A549 (cell line): ENCODE results near the gene GRIP1. TPM values are rescaled to one million over a fixed set of nuclear protein-coding genes. Genes with fewer than 3 reads are reported as not detected.

ENCODE experiments used
- ATAC-seq, 2 experiments: fragments of 200-7000 bp in 1 of 2; fragments of >200 bp in 1 of 2; cut with Nextera tagmentation in 1 of 2; cut with Tn5 transposase in 1 of 2; 3 replicates each; pipeline versions ENCODE4 v1.8.0 to v1.9.1; 2018 to 2020; ENCODE audit warnings: mild to moderate bottlenecking in 1 of 2, moderate library complexity in 1 of 2
- CTCF ChIA-PET: fragments of 300-600 bp; sonication (Branson Sonifier 250); formaldehyde crosslinking; extraction: SDS; loops from one replicate; lab custom pipeline; 2021; ENCODE audit warnings: antibody characterized with exemption, inconsistent platforms; lab: Yijun Ruan, JAX
- POLR2A ChIA-PET: fragments of 350-600 bp; formaldehyde crosslinking; extraction: SDS; loops from one replicate; lab custom pipeline; 2021; ENCODE audit warnings: antibody characterized with exemption, inconsistent platforms; lab: Yijun Ruan, JAX
- DNase-seq, 2 experiments: peaks; one replicate each; pipeline versions ENCODE4 v3.0.0 to v3.0.0-alpha.2; 2011 to 2016; ENCODE audit warnings: low read depth in 1 of 2, low spot score in 1 of 2
- FAIRE-seq: peaks from 2 replicates; lab custom pipeline; 2011; peaks lifted over from hg19 to GRCh38; lab: Jason Lieb, UNC
- H3K27ac ChIP-seq, 2 experiments: fragments of >200 bp; sonication (Bioruptor Twin); formaldehyde crosslinking; 3 replicates each; pipeline ENCODE4 v1.5.1; 2016 to 2017
- H3K4me1 ChIP-seq: fragments of >200 bp; sonication (Bioruptor Twin); formaldehyde crosslinking; 3 replicates; pipeline ENCODE4 v1.6.1; 2016
- H3K4me2 ChIP-seq: fragments of >200 bp; sonication (Bioruptor Twin); formaldehyde crosslinking; 3 replicates; pipeline ENCODE4 v1.6.1; 2016
- H3K4me3 ChIP-seq: fragments of >200 bp; sonication (Bioruptor Twin); formaldehyde crosslinking; 3 replicates; pipeline ENCODE4 v1.5.1; 2016
- H3K9me3 ChIP-seq: fragments of >200 bp; sonication (Bioruptor Twin); formaldehyde crosslinking; 3 replicates; pipeline ENCODE4 v1.6.1; 2016
- ATOH8 ChIP-seq: fragments of 250-450 bp; sonication (Bioruptor Pico); IDR thresholded peaks from 2 replicates; pipeline ENCODE4 v1.5.0; 2020; ENCODE audit warnings: low read depth, mild to moderate bottlenecking, moderate library complexity
- EHF ChIP-seq: fragments of 250-450 bp; sonication (Bioruptor Pico); IDR thresholded peaks from 2 replicates; pipeline ENCODE4 v1.5.0; 2020; ENCODE audit warnings: mild to moderate bottlenecking
- ELK1 ChIP-seq: fragments of 150-350 bp; IDR thresholded peaks from 2 replicates; pipeline ENCODE4 v1.6.1; 2014; ENCODE audit warnings: low read depth, mild to moderate bottlenecking, low read length
- FOSL2 ChIP-seq, 2 experiments: fragments of 450-650 bp in 1 of 2; fragments of >200 bp in 1 of 2; sonication (Bioruptor Twin) in 1 of 2; formaldehyde crosslinking; IDR thresholded peaks; 2 replicates each; pipeline versions ENCODE4 v1.5.0 to v1.6.1; 2016 to 2020; ENCODE audit warnings: mild to moderate bottlenecking in 1 of 2, moderate library complexity in 1 of 2
- HMGXB4 ChIP-seq: fragments of 250-450 bp; sonication (Bioruptor Pico); IDR thresholded peaks from 2 replicates; pipeline ENCODE4 v1.5.0; 2021; ENCODE audit warnings: mild to moderate bottlenecking, moderate library complexity, borderline replicate concordance
- HOXA7 ChIP-seq: fragments of 250-450 bp; sonication (Bioruptor Pico); IDR thresholded peaks from 2 replicates; pipeline ENCODE4 v1.5.0; 2020; ENCODE audit warnings: mild to moderate bottlenecking, moderate library complexity
- HOXB13 ChIP-seq: fragments of 250-450 bp; sonication (Bioruptor Pico); IDR thresholded peaks from 2 replicates; pipeline ENCODE4 v1.5.0; 2020; ENCODE audit warnings: low read depth, mild to moderate bottlenecking, moderate library complexity
- JUN ChIP-seq, 2 experiments: fragments of >200 bp; sonication (Bioruptor Twin); formaldehyde crosslinking; IDR thresholded peaks; 2 replicates in 1 of 2; 3 replicates in 1 of 2; pipeline ENCODE4 v1.6.1; 2016 to 2017
- JUNB ChIP-seq: fragments of >200 bp; sonication (Bioruptor Twin); formaldehyde crosslinking; IDR thresholded peaks from 2 replicates; pipeline ENCODE4 v1.6.1; 2016
- KDM1A ChIP-seq: fragments of 200-600 bp; sonication (generic); IDR thresholded peaks from 2 replicates; pipeline ENCODE4 v1.6.1; 2016; ENCODE audit warnings: low read depth, mild to moderate bottlenecking
- MAFK ChIP-seq: fragments of 450-650 bp; IDR thresholded peaks from 2 replicates; pipeline ENCODE4 v1.6.1; 2014; ENCODE audit not compliant: partially characterized antibody
- NFE2L2 ChIP-seq: fragments of 150-350 bp; conservative IDR thresholded peaks from 2 replicates; pipeline ENCODE4 v1.6.1; 2014; ENCODE audit warnings: low read length
- NPAS2 ChIP-seq: fragments of 250-450 bp; sonication (Bioruptor Pico); IDR thresholded peaks from 2 replicates; pipeline ENCODE4 v1.8.0; 2022; ENCODE audit warnings: mild to moderate bottlenecking, moderate library complexity, borderline replicate concordance
- NR3C1 ChIP-seq: fragments of >200 bp; sonication (Bioruptor Twin); formaldehyde crosslinking; IDR thresholded peaks from 3 replicates; pipeline ENCODE4 v1.6.1; 2017
- PHF8 ChIP-seq: fragments of 200-600 bp; sonication (generic); IDR thresholded peaks from 2 replicates; pipeline ENCODE4 v1.6.1; 2016; ENCODE audit warnings: low read depth, mild to moderate bottlenecking, antibody characterized with exemption, moderate library complexity, borderline replicate concordance
- POLR2AphosphoS2 ChIP-seq: conservative IDR thresholded peaks from 2 replicates; pipeline ENCODE4 v1.6.1; 2012; ENCODE audit warnings: low read length, improper control_type of control experiment, inconsistent platforms
- RAD21 ChIP-seq, 2 experiments: fragments of >200 bp in 1 of 2; sonication (Bioruptor Twin) in 1 of 2; formaldehyde crosslinking in 1 of 2; IDR thresholded peaks in 1 of 2; conservative IDR thresholded peaks in 1 of 2; 2 replicates in 1 of 2; 3 replicates in 1 of 2; pipeline ENCODE4 v1.6.1; 2012 to 2018; ENCODE audit warnings: inconsistent platforms in 1 of 2
- RARB ChIP-seq: fragments of 250-450 bp; sonication (Bioruptor Pico); IDR thresholded peaks from 2 replicates; pipeline ENCODE4 v1.8.0; 2021; ENCODE audit warnings: mild to moderate bottlenecking, moderate library complexity
- REST ChIP-seq: fragments of 200-600 bp; sonication (generic); IDR thresholded peaks from 2 replicates; pipeline ENCODE4 v1.6.1; 2016; ENCODE audit warnings: antibody characterized with exemption, mild to moderate bottlenecking, moderate library complexity
- RFX5 ChIP-seq: fragments of 450-650 bp; IDR thresholded peaks from 2 replicates; pipeline ENCODE4 v1.7.1; 2014; ENCODE audit warnings: antibody characterized with exemption, mild to moderate bottlenecking, moderate library complexity
- SREBF2 ChIP-seq: fragments of 450-650 bp; IDR thresholded peaks from 2 replicates; pipeline ENCODE4 v1.6.1; 2014; ENCODE audit warnings: mild to moderate bottlenecking, moderate library complexity
- TP53 ChIP-seq: fragments of 250-450 bp; sonication (Bioruptor Pico); IDR thresholded peaks from 2 replicates; pipeline ENCODE4 v1.5.0; 2021; ENCODE audit warnings: mild to moderate bottlenecking, moderate library complexity
- USF2 ChIP-seq: fragments of 450-650 bp; IDR thresholded peaks from 2 replicates; pipeline ENCODE4 v1.6.1; 2014; ENCODE audit warnings: antibody characterized with exemption
- ZSCAN20 ChIP-seq: fragments of 250-450 bp; sonication (Bioruptor Pico); IDR thresholded peaks from 2 replicates; pipeline ENCODE4 v1.8.0; 2022; ENCODE audit warnings: mild to moderate bottlenecking, moderate library complexity
- WGBS: methylation state at CpG from one replicate; pipeline ENCODE4 v1.1.6; 2017; ENCODE audit errors: missing lambda C conversion rate; 5-methylcytosine and 5-hydroxymethylcytosine counted together
- polyA plus RNA-seq, 4 experiments: library from polyadenylated mRNA; depleted of rRNA in 3 of 4; stranded (reverse); fragments of >200 nt; fragmentation: RNase III in 1 of 4; extraction: RNeasy Plus Mini Kit Qiagen cat#74134 plus additional on column Dnase treatment in 1 of 4; gene quantifications; 2 replicates in 3 of 4; 3 replicates in 1 of 4; pipeline ENCODE4 v1.2.3, GENCODE V29; 2011 to 2017

Gene GRIP1
- polyA plus RNA-seq, 2 of the 4 experiments (the other 2 are of a cell fraction) = 4.6 to 5.8 TPM

- TF ChIP-seq USF2 (no peak), RAD21 (conservative IDR thresholded peaks at IDR 0.05 in 1 of 2, IDR thresholded peaks at IDR 0.05 in 1 of 2) (no peak), NFE2L2 (no peak), JUN (IDR thresholded peaks at IDR 0.05) (no peak), HOXB13 (no peak), SREBF2 (no peak), JUNB (no peak), RARB (CRISPR knock-in tag) (no peak)
These were observed 105.3 kb downstream of the GRIP1 start (continued) for GRCh38 chr12:66573605-66574004.

DNA sequence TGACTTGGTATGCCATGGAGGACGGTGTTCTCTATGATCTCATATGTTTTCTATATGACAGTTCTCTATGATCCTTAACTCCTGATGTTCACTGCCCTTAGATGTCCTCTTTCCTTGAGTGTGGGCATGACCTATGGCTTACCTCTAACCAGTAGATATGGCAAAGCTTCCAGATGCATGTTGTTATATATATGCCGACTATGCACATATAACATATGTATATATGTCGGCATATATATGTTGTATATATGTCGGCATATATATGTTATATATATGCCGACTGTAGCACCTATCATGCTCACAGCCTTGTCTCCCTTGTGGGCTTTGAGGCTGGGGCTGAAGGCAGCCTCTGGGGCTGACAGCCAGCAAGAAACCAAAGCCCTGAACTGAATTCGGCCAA is 106.0 kb downstream of the GRIP1 start:
- no peak for DNase-seq
- no peak overlapping the region for H3K4me3 ChIP-seq
- 64% methylated on average over 5 of the region's 6 CpGs for WGBS
- TF ChIP-seq NPAS2 (CRISPR knock-in tag) (no peak), MAFK (peak; percentile 81)
- TF ChIP-seq, all 56 proteins: peak for 1
- FAIRE-seq = no peak
- no peaks in the 10 kb centered on the region for H3K4me1 ChIP-seq
- POLR2A ChIA-PET = no interaction called here
- H3K9me3 ChIP-seq = no peaks in the 10 kb centered on the region
- H3K4me2 ChIP-seq = no peak overlapping the region
- ATAC-seq = no peak
- CTCF ChIA-PET = interaction anchor here (0.6 kb wide), 1 partner anchor 338 kb away, joined by 3 read pairs; no protein-coding TSS in a partner anchor
- H3K27ac ChIP-seq = no peak overlapping the region

DNA sequence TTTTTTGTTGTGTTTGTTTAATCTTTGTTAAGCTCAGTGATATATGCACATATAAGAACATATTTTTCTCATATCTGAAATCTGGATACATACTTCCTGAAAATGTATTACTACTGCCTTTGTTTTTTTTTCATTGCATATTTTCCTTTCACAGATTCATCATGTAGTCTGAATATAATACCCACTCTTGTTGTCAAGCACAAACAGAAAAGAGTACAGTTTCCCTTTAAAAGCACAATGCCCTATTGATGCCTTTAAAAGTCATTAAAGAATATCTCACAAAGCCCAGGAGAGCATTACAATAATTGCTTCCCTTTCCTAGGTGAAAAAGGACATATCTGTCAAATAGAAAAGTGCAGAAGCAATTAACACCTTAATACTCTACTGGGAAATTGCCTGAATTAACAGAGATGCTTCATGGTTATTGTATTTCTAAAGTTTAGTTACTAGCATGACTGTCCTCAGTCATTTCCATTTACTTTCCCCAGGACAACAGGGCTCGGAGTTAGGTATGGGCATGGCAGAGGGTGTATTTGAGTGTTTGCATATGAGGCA is 107.4 kb downstream of the GRIP1 start:
- 56% methylated on average over 1 of the region's 1 CpG for WGBS
- Histone ChIP-seq H3K4me1 (no peaks in the 10 kb centered on the region), H3K4me2 (no peak overlapping the region), H3K4me3 (no peak overlapping the region), H3K9me3 (no peaks in the 10 kb centered on the region), H3K27ac (no peak overlapping the region)
- DNase-seq = no peak
- CTCF ChIA-PET = no interaction called here
- ATAC-seq = no peak
- no peak for FAIRE-seq
- POLR2A ChIA-PET = no interaction called here
- TF ChIP-seq NPAS2 (CRISPR knock-in tag) = no peak
- TF ChIP-seq ELK1 = no peak
- TF ChIP-seq PHF8 = no peak
- no peak for TF ChIP-seq HMGXB4 (CRISPR knock-in tag)
- no peak for TF ChIP-seq EHF (CRISPR knock-in tag)
- no peak for TF ChIP-seq KDM1A
- TF ChIP-seq RAD21 (conservative IDR thresholded peaks at IDR 0.05 in 1 of 2, IDR thresholded peaks at IDR 0.05 in 1 of 2) = no peak
- no peak for TF ChIP-seq HOXA7 (CRISPR knock-in tag)
- no peak for TF ChIP-seq RFX5
- TF ChIP-seq ATOH8 (CRISPR knock-in tag) = no peak
- no peak for TF ChIP-seq POLR2AphosphoS2
- TF ChIP-seq ZSCAN20 (CRISPR knock-in tag) = no peak
- no peak for TF ChIP-seq NR3C1
- TF ChIP-seq TP53 (CRISPR knock-in tag) = no peak
- TF ChIP-seq FOSL2 (IDR thresholded peaks at IDR 0.05) = no peak
- no peak for TF ChIP-seq FOSL2 (CRISPR knock-in tag; IDR thresholded peaks at IDR 0.05)
- TF ChIP-seq REST = no peak
